GM19043 (cell line): ENCODE data around the gene HEXIM2.
A peak's percentile ranks its signal among the peaks of the same experiment; 100 is the strongest.

Experiments
- ATAC-seq: cut with Tn5 transposase; IDR thresholded peaks from one replicate; pipeline ENCODE4 v1.9.1; 2021; ENCODE audit warnings: low read depth; ENCODE audit not compliant: unreplicated experiment

Gene HEXIM2

DNA sequence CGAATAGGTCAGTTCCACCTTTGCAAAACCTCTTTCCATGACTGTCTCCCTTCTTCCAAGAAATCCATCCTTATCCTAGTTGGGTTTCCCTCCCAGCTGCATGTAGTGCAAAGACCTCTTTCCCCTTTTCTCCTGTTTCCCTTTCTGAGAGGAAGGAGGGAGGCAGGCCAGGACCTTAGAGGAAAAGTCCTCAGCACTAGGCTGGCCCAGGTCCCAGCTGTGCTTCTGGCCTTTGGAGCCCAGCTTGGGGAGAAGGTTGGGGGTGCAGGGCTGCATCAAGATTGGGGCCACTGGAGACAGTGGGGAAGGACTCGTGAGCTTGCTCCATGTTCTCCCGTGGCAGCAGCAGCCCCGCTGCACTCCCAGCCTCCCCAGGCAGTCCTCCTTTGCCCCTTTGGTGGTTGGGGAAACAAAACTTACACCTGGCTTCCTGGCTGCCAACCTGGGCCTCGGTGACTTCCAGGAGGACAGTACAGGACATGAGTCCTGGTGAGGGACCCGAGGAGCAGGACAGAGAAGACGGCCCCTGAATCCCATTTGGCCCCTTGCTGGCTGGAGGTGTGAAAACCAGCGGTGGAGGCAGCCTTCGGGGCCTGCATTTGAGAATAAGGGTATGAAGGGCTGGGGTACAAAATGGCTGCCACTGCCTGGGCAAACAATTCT, 481 bp downstream of the HEXIM2 start:
- ATAC-seq = no peak

DNA sequence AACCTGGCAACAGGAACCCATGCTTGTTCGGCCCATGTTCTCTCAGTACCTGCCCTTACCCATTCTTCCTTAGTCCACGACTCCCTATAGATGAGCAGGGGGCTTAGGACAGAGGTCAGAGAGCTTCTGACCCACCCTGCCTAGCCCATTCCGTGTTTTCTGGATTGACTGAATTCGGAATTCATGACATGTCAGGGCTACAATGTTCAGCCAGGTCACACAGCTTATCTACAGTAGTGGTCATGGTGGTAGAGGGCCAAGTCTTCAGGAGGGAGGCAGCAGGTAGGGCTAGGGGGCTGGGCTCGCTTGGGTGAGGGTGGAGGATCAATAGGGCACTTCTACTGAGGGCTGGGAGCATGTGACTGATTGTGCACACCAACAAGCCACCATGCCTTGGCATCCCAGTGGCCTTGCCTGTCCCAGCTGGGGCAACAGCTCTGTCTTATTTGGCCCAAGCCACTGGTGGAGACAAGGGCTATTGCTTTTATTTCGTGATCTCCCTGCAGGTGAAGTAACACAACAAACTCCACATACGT, 3.1 kb downstream of the HEXIM2 start:
- ATAC-seq = no peak

DNA sequence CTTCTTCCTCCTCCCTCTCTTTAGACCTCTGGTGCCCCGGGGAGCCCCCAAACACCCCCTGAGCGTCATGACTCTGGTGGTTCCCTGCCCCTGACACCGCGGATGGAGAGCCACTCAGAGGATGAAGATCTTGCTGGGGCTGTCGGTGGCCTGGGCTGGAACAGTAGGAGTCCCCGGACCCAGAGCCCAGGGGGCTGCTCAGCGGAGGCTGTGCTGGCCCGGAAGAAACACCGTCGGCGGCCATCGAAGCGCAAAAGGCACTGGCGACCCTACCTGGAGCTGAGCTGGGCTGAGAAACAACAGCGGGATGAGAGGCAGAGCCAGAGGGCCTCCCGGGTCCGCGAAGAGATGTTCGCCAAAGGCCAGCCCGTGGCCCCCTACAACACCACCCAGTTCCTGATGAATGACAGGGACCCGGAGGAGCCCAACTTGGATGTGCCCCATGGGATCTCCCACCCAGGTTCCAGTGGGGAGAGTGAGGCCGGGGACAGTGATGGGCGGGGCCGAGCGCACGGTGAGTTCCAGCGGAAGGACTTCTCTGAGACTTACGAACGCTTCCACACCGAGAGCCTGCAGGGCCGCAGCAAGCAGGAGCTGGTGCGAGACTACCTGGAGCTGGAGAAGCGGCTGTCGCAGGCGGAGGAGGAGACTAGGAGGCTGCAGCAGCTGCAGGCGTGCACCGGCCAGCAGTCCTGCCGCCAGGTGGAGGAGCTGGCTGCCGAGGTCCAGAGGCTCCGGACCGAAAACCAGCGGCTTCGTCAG, 7.5 kb downstream of the HEXIM2 start:
- ATAC-seq = no peak

DNA sequence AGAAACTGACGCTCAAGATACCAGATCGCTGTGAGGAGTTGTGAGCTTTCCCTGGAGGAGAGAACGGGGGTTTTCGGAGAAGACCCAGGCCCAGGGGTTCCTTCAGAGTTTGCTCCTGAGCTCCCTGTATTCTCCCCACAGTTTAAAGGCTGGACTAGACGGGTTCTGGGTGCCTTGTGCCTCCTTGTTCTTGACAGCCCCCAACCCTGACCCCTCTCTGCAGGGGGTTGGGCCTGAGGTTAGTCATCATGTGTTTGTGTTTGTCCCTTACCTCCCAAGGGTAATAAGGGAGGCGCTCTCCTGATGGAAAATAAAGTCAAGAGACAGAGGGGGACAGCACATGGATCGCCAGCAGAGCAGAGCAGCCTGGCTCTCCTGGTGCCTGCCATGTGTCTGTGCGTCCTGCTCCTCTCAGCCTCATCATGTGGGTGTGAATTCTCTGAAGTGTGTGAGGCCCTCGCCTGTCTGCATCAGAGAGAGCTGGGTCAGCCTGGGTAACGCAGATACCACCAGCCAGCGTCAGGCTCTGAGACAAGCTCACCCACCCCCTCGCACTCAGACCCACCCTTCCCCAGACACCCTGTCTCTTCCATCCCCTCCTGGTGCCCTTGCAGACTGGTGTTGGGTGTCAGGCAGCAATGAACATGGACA, 8.7 kb downstream of the HEXIM2 start:
- ATAC-seq = no peak

DNA sequence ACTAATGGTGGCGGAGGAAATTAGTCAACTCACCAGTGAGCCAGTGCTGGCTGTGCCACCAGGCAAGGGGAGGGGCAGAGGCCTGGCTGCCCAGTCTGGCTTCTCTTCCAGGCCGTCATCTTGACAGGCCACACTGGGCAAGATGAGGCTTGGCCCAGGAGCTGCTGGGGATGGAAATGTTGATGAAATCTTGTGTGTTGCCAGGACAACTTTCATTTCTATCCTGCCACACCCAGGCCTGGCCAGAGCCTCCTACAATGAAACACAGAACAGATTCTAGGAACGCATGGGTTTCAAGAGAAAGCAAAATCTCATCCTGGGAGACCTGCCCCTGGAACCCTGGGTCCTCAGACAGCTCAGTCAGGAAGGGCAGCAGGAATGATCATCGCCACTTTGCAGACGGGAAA, 9.3 kb downstream of the HEXIM2 start:
- no peak for ATAC-seq

DNA sequence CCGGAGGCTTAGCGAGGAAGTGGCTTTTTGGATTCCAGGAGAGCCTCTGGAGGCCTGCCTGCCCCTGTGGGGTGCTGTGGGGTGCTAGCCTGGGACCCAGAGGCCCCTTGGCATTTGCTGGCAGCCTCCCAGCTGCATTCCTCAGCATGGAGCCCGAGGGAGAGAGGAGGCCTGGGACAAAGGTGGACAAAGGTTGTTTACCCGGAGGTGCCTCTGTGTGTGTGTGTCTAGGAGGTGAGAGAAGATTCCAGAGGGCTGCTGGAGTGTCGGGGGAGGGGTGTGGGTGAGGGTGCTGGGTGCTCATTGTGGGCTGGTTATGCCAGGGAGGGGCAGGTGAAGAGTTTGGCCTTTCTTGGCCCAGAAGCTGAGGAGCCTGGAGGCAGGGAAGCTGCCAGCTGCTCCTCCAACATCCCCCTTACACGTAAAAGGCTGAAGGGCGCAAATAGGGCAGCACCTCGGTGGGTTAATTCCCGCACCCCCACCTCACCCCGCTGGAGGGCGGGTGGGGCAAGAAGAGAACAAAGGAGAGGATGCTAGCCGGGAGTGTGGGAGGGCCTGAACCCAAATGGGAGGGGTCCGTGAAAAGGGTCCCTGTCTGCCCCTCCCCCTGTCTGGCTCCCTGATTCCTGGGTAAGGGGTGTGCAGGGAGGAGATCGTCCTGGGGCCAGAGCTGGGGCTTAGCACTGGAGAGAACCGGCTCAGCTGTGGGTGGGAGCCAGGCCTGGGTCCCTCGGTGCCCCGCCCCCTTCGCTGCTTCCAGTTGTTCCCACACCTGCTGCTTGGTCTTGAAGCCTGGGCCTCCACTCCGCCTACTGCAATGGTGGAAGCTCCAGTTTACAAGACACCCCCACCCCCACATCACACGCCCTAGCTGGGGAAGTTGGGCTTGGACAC, 9.9 kb downstream of the HEXIM2 start:
- ATAC-seq = no peak

DNA sequence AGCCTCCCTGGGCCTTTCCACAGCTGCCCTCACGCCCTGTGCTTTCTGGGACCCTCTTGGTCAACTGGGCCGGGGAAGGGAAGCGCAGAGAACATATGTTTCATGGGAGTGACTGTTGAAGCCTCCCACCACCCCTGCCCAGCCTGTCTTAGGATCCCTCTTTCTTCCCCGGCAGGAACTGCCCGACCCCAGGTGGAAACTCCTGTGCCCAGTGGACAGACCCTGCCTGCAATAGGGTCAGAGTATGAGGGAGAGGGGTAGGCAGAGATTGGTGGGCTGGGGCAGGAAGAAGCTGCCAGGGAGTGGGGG, 10.5 kb downstream of the HEXIM2 start:
- ATAC-seq = no peak

DNA sequence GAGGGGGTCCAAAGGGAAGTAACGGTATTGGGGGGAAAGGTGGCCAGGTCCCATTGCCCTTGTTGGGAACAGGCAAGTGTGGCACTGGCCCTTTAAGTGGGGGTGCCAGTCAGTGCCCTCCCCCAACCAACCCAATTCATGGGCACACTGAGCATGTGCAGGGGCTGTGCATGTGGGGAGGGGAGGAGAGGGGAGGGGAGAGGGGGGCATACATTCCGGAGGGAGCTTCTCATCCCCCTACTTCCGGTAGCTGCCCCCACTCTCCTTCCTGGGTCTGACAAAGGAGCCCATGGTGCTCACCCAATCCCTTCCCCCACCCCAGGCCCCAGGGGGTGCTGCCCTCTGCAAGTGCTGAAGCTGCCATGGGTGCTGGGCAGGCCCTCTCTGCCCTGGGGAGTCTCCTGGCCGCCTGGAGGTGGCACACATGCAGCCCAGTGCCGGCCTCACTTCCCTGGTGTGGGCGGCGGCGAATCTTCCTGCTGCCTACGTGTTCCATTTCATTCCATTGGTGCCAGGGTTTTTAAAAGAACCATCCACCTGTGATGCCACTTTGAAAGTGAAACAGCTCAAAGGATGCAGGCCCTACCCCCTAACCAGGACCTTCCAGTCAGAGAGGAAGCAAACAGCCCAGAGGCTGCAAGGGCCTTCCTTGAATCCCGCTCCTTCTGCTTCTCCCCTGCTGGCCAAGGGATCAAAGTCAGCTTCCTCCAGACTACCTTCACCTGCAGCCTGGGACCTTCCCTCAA, 11.0 kb downstream of the HEXIM2 start:
- no peak for ATAC-seq

DNA sequence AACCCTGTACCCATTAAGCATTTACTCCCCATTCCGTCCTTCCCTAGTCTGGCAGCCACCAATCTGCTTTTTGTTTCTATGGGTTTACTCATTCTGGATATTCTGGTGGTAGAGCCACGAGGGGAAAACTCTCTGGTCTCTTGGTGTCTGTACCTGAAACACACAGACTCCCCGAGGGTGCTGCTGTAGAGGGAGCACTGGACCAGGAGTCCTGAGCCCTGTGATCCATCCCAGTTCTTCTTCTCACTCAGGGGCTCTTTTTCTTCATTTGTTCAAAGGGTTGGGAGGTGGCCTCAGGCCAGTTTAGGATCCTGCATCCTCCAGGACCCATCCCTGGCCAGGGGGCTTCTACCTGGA, 14.1 kb downstream of the HEXIM2 start:
- no peak for ATAC-seq

DNA sequence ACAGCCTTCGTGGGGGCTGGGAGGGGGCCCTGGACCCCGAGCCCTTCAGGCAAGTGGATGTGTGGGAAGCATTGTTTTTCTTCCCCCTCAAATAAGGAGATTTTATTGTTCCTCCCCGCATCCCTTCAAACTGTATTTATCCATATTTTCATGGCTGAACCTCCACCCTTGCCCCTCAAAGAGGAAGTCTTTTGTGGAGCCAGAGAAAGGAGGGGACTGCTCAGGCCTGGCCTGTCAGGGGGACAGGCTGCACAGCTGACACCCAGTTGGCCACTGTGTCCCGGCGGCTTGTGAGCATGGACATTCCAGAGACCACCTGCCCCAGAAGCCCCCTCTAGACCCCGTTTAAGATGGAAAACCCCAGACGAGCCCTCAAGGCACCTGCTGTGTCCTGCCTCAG, 15.9 kb downstream of the HEXIM2 start:
- no peak for ATAC-seq

DNA sequence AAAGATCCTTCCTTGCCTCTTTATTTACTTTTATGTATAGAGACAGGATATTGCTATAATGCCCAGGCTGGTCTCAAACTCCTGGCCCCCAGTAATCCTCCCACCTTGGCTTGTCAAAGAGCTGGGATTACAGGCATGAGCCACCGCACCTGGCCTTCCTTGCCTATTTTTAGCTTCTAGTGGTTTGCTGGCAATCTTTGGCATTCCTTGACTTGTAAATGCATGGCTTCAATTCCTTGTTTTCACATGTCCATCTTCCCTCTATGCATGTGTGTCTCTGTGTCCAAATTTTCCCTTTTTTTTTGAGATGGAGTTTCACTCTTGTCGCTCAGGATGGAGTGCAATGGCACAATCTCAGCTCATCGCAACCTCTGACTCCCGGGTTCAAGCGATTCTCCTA, 22.5 kb downstream of the HEXIM2 start:
- no peak for ATAC-seq

DNA sequence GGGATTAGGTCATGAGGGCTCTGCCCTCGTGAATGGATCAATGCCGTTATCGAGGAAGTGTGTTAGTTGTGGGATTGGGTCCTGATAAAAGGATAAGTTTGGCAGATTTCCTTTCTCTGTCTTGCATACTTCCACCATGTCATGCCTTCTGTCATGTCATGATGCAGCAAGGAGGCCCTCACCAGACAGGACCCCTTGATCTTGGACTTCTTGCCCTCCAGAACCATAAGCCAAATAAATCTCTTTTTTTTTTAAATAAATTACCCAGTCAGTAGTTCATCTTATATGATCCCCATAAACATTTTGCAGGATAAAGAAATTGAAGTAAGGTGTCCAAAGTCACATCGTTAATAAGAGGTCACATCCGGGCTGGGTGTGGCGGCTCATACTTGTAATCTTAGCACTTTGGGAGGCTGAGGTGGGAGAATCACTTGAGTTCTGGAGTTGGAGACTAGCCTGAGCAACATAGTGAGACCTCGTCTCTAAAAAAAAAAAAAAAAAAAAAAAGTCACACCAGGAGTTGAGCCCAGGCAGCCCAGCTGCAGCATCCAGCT, 25.2 kb downstream of the HEXIM2 start:
- no peak for ATAC-seq

DNA sequence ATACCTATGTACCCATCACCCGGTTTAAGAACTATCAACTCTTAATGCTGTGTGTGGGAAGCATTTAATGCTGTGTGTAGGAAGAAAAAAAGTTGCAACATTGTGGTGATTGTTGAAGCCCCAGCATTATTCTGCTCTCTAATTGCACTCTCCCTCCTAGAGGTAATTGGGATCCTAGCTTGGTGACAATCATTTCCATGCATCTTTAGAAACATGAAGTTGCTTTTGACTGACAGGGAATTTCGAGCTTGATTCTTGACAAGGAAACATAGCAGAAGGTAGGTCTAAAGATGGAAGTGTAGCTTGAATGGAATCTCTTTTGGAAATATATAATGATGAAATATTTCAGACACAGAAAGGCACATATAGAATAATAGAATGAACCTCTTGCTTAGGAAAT, 27.3 kb downstream of the HEXIM2 start:
- ATAC-seq = no peak

DNA sequence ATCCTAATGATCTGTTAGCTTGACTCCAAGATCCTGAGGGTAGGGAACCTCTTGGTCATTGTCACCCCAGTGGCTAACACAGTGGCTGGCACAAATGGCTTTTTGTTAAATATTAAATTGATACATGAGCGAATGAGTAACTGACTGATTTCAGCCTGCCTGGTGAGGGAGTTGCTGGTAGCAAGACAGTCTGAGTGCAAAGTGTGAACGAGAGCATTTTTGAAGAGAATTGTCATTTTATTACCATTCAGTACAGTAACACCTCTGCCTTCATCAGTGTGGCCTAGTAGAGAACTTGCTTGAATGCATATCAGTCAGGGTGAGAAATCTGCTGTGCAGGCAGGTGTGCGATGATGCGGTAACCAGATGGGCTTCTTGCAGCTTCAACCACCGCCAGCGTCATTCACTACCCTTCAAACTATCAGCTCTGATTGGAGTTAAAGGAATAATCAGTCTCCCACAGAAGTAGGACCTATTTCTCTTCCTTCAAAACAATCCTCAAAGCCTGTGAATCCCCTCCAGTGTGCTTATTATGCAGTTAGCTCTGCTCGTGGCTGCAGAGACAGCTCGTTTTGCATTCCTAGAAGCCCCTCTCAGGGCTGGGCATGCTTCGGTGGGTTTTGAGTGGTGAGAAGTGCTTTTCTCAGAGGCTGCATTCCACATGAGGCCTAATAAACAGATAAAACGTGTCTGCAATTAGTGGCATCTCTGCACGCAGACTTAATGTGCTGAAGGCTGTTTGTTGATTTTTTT, 29.0 kb downstream of the HEXIM2 start:
- no peak for ATAC-seq

DNA sequence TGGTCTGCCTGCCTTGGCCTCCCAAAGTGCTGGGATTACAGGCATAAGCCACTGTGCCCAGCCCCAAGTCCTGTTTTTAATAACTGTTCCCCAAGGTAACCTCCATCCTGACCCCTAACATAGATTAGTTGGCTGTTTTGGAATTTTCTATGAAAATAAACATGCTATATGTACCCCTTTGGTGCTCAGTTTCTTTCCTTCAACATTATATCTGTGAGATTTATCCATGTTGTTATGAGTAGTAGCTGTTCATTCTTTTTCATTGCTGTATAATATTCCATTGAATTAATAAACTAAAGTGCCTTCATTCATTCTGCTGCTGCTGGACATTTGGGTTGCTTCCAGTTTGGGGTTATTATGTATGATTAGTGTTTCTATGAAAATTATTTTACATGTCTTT, 33.7 kb downstream of the HEXIM2 start:
- ATAC-seq = no peak

DNA sequence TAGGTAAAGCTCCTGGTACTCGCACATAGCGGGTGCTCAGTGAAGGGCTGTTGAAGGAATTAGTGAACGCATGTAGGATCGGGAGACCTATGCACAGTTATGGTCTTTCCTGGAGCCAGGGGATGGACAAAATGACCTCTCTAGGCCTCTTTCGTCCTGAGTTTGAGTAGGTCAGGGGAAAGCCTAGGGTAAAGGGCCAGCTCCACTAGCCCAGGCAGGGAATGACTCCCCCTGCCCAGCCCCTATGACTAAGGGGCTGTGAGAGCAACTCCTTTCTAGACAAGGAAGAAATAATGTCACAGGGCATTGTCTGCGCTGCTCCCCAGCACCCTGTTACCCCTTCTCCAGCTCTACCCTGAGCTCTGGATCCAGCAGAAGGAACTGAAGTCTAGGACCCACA, 35.4 kb downstream of the HEXIM2 start:
- ATAC-seq = no peak

DNA sequence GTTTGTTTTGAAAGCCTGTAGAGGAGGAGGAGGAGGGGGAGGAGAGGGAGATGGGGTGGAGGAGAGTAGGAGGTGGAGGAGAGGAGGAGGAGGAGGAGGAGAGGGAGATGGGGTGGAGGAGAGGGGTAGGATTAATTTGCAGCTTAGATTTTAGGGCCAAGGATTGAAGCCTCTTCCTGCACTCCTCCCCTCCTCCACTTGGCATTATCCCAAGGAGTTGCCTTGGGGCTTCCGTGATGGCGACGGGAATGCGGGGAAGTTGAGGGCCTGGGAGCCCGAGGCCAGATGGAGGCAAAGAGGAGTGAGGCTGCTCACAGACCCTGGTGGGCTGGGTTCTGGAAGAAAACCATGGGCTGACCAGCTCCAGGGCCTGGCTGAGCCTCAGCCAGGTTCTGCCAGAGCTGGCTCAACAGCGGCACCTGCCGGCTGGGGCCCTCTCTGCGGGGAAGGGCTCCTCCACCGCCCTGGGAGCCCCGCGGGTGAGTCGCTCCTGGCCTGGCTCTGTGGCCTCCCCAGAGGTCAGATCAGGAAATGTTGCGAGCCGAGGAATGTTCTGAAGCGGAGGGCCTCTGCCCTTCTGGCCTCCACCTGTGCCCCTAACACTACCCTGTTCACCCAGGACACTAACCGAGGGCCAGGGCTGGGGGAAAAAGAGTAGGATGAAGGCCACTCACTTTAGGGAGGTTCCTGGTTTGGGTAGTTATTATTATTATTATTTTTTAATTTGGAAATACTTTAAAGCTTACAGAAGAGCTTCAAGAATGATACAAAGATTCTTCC, 36.1 kb downstream of the HEXIM2 start:
- peak; percentile 71 for ATAC-seq

DNA sequence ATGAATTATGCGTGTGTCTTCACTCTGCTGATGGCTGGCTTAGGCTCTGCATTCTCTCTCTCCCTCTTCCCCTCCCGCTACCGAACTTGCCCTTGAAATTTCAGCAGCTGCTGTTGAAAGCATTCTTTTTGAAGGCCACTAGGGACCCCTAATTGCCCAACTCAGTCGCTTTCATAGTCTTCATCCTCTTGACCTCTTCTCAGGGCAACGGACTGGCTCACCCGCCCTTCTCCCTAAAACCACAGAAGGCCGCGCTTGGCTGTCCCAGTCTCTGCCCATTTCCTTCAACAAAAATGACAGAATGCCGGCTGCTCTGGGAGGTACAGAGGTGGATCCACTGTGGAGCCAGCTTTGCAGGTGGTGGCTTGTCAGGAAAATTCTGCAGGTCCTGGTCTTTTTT, 39.0 kb downstream of the HEXIM2 start:
- ATAC-seq = no peak
